ENCODE results near the gene ZBTB16.

Gene ZBTB16

GRCh38 chr11:114243461-114244372 is 184.2 kb downstream of the ZBTB16 start:
- no peak for DNase-seq (ENCODE audit: low read depth)

GRCh38 chr11:114244726-114245394 is 185.3 kb downstream of the ZBTB16 start:
- no peak for DNase-seq (ENCODE audit: low read depth)

GRCh38 chr11:114246321-114247069 is 187.0 kb downstream of the ZBTB16 start:
- no peak for DNase-seq (ENCODE audit: low read depth)

GRCh38 chr11:114247070-114247789 is 187.7 kb downstream of the ZBTB16 start:
- DNase-seq (ENCODE audit: low read depth): no peak

GRCh38 chr11:114250180-114250579 is 190.7 kb downstream of the ZBTB16 start:
- no peak for DNase-seq (ENCODE audit: low read depth)

GRCh38 chr11:114250993-114251814 is 191.7 kb downstream of the ZBTB16 start:
- no peak for DNase-seq (ENCODE audit: low read depth)

- DNase-seq (ENCODE audit: low read depth): no peak
Observed at GRCh38 chr11:114251815-114252337, 192.4 kb downstream of the ZBTB16 start.

- DNase-seq (ENCODE audit: low read depth): no peak
Observed at GRCh38 chr11:114252767-114253166, 193.3 kb downstream of the ZBTB16 start.

- DNase-seq (ENCODE audit: low read depth): no peak
Observed at GRCh38 chr11:114253771-114254170, 194.3 kb downstream of the ZBTB16 start.

- DNase-seq (ENCODE audit: low read depth): no peak
Observed at GRCh38 chr11:114254571-114255146, 195.1 kb downstream of the ZBTB16 start.

GRCh38 chr11:114255289-114255688 is 195.8 kb downstream of the ZBTB16 start:
- no peak for DNase-seq (ENCODE audit: low read depth)

GRCh38 chr11:114256176-114256966 is 196.9 kb downstream of the ZBTB16 start:
- no peak for DNase-seq (ENCODE audit: low read depth)

- no peak for DNase-seq (ENCODE audit: low read depth)
Observed at GRCh38 chr11:114256967-114257286, 197.4 kb downstream of the ZBTB16 start.

GRCh38 chr11:114257621-114258558 is 198.4 kb downstream of the ZBTB16 start:
- DNase-seq (ENCODE audit: low read depth): no peak

GRCh38 chr11:114258696-114259095 is 199.2 kb downstream of the ZBTB16 start:
- DNase-seq (ENCODE audit: low read depth): no peak

- no peak for DNase-seq (ENCODE audit: low read depth)
Observed at GRCh38 chr11:114259124-114259526, 199.6 kb downstream of the ZBTB16 start.

- DNase-seq (ENCODE audit: low read depth): no peak
Observed at GRCh38 chr11:114259551-114259983, 200.1 kb downstream of the ZBTB16 start.

GRCh38 chr11:114260077-114260476 is 200.6 kb downstream of the ZBTB16 start:
- DNase-seq (ENCODE audit: low read depth): no peak
